H1 (cell line): ENCODE data around the gene WDR6. TPM values are rescaled to one million over a fixed set of nuclear protein-coding genes. Genes with fewer than 3 reads are reported as not detected.

Source experiments
- CTCF ChIA-PET: fragments of 300-600 bp; sonication (Branson Sonifier 250); formaldehyde crosslinking; loops from one replicate; lab custom pipeline; 2021; ENCODE audit not compliant: partially characterized antibody; lab: Charles Lee
- POLR2A ChIA-PET: fragments of 300-600 bp; sonication (Branson Sonifier 250); formaldehyde crosslinking; loops from one replicate; lab custom pipeline; 2021; ENCODE audit warnings: inconsistent platforms; ENCODE audit not compliant: partially characterized antibody; lab: Charles Lee
- DNase-seq, 2 experiments: peaks; one replicate each; pipeline versions ENCODE4 v3.0.0 to v3.0.0-alpha.2; 2010 to 2022; ENCODE audit warnings: low spot score in 2 of 2, low read depth in 1 of 2, mixed read lengths in 1 of 2
- FAIRE-seq: peaks from 2 replicates; lab custom pipeline; 2011; peaks lifted over from hg19 to GRCh38; lab: Jason Lieb, UNC
- H2AFZ ChIP-seq: 2 replicates; pipeline ENCODE4 v1.8.1; 2012; ENCODE audit warnings: low read length, inconsistent platforms
- H2AK5ac ChIP-seq: 2 replicates; pipeline ENCODE4 v1.6.1; 2013; ENCODE audit warnings: low read depth, low read length
- H2BK120ac ChIP-seq: replicated peaks from 2 replicates; pipeline ENCODE3; 2013; ENCODE audit warnings: low read depth, low read length, inconsistent platforms
- H2BK12ac ChIP-seq: 2 replicates; pipeline ENCODE4 v1.6.1; 2013; ENCODE audit warnings: low read depth, low read length
- H2BK15ac ChIP-seq: 2 replicates; pipeline ENCODE4 v1.6.1; 2013; ENCODE audit warnings: low read length
- H2BK20ac ChIP-seq: 2 replicates; pipeline ENCODE4 v1.6.1; 2013; ENCODE audit warnings: low read length
- H2BK5ac ChIP-seq: 2 replicates; pipeline ENCODE4 v1.6.1; 2013; ENCODE audit warnings: low read depth, low read length
- H3K14ac ChIP-seq: 2 replicates; pipeline ENCODE4 v1.6.1; 2013; ENCODE audit warnings: inconsistent platforms; ENCODE audit not compliant: insufficient read length
- H3K18ac ChIP-seq: 2 replicates; pipeline ENCODE4 v1.6.1; 2013; ENCODE audit warnings: low read length; ENCODE audit errors: extremely low read depth
- H3K23ac ChIP-seq: 2 replicates; pipeline ENCODE4 v1.6.1; 2013; ENCODE audit warnings: inconsistent platforms; ENCODE audit not compliant: insufficient read length
- H3K23me2 ChIP-seq: 2 replicates; pipeline ENCODE4 v1.6.1; 2013; ENCODE audit warnings: low read depth, low read length
- H3K27ac ChIP-seq: 2 replicates; pipeline ENCODE4 v1.6.1; 2011; ENCODE audit warnings: low read depth, low read length, inconsistent platforms
- H3K27me3 ChIP-seq, 4 experiments: replicated peaks in 1 of 4; 1 replicate in 1 of 4; 2 replicates in 3 of 4; pipeline versions ENCODE4 v1.6.1 to v1.8.1; 2011 to 2013; ENCODE audit warnings: low read length in 3 of 4, mild to moderate bottlenecking in 3 of 4, inconsistent platforms in 2 of 4, mixed read lengths in 2 of 4, moderate library complexity in 1 of 4; ENCODE audit not compliant: control insufficient read depth in 3 of 4, insufficient read depth in 3 of 4; ENCODE audit errors: extremely low read depth in 1 of 4
- H3K36me3 ChIP-seq, 4 experiments: 2 replicates each; pipeline versions ENCODE4 v1.6.1 to v1.8.1; 2011 to 2013; ENCODE audit warnings: mild to moderate bottlenecking in 4 of 4, low read length in 3 of 4, moderate library complexity in 2 of 4, control low read depth in 1 of 4, inconsistent platforms in 1 of 4; ENCODE audit not compliant: insufficient read depth in 4 of 4, control insufficient read depth in 2 of 4
- H3K4ac ChIP-seq: replicated peaks from 2 replicates; pipeline ENCODE3; 2013; ENCODE audit warnings: low read length, low read depth, mixed read lengths, inconsistent platforms; ENCODE audit not compliant: insufficient read length
- H3K4me1 ChIP-seq, 4 experiments: replicated peaks in 1 of 4; 1 replicate in 1 of 4; 2 replicates in 3 of 4; pipeline versions ENCODE4 v1.6.1 to v1.8.1; 2011 to 2013; ENCODE audit warnings: low read length in 3 of 4, inconsistent platforms in 2 of 4, mixed read lengths in 1 of 4; ENCODE audit not compliant: insufficient read depth in 4 of 4, control insufficient read depth in 3 of 4
- H3K4me2 ChIP-seq, 2 experiments: 2 replicates each; pipeline versions ENCODE4 v1.6.1 to v1.8.1; 2011 to 2013; ENCODE audit warnings: low read depth in 2 of 2, low read length in 2 of 2, control low read depth in 1 of 2, inconsistent platforms in 1 of 2, mild to moderate bottlenecking in 1 of 2; ENCODE audit not compliant: insufficient read depth in 1 of 2
- H3K4me3 ChIP-seq, 4 experiments: fragments of 200-600, 300-600 bp in 1 of 4; sonication (generic), shearing (Covaris generic), sonication (Bioruptor Twin) in 1 of 4; 2 replicates each; pipeline versions ENCODE4 v1.5.1 to v1.8.1; 2011 to 2016; ENCODE audit warnings: low read length in 4 of 4, low read depth in 3 of 4, control low read depth in 2 of 4, inconsistent platforms in 2 of 4, mild to moderate bottlenecking in 2 of 4, mixed read lengths in 1 of 4, moderate library complexity in 1 of 4; ENCODE audit not compliant: insufficient read depth in 2 of 4; ENCODE audit errors: extremely low read depth in 1 of 4
- H3K56ac ChIP-seq: replicated peaks from 2 replicates; pipeline ENCODE3; 2013; ENCODE audit warnings: low read depth, mild to moderate bottlenecking, mixed read lengths, low read length, inconsistent platforms; ENCODE audit not compliant: insufficient read length
- H3K79me1 ChIP-seq: 2 replicates; pipeline ENCODE4 v1.6.1; 2013; ENCODE audit warnings: low read depth, low read length, control low read depth
- H3K79me2 ChIP-seq, 2 experiments: 2 replicates each; pipeline versions ENCODE4 v1.6.1 to v1.8.1; 2012 to 2013; ENCODE audit warnings: low read length in 2 of 2, mild to moderate bottlenecking in 2 of 2, inconsistent platforms in 1 of 2; ENCODE audit not compliant: insufficient read depth in 2 of 2, control insufficient read depth in 1 of 2
- H3K9ac ChIP-seq, 4 experiments: replicated peaks in 1 of 4; 1 replicate in 1 of 4; 2 replicates in 3 of 4; pipeline versions ENCODE4 v1.6.1 to v1.8.1; 2011 to 2013; ENCODE audit warnings: low read depth in 3 of 4, low read length in 3 of 4, control low read depth in 2 of 4, mild to moderate bottlenecking in 2 of 4, moderate library complexity in 2 of 4, inconsistent platforms in 1 of 4; ENCODE audit errors: extremely low read depth in 1 of 4
- H3K9me3 ChIP-seq, 2 experiments: 2 replicates each; pipeline versions ENCODE4 v1.6.1 to v1.8.1; 2012 to 2013; ENCODE audit warnings: mild to moderate bottlenecking in 2 of 2, moderate library complexity in 2 of 2, control low read depth in 1 of 2, inconsistent platforms in 1 of 2, low read depth in 1 of 2, low read length in 1 of 2, mixed read lengths in 1 of 2; ENCODE audit not compliant: insufficient read depth in 2 of 2
- H4K20me1 ChIP-seq, 2 experiments: replicated peaks in 1 of 2; 2 replicates each; pipeline versions ENCODE3 to v1.8.1; 2011 to 2013; ENCODE audit warnings: inconsistent platforms in 2 of 2, low read length in 2 of 2, mild to moderate bottlenecking in 1 of 2; ENCODE audit not compliant: insufficient read depth in 2 of 2, control insufficient read depth in 1 of 2
- H4K5ac ChIP-seq: 2 replicates; pipeline ENCODE4 v1.6.1; 2013; ENCODE audit warnings: low read length, low read depth, mixed read lengths, inconsistent platforms; ENCODE audit not compliant: insufficient read length
- H4K8ac ChIP-seq: 2 replicates; pipeline ENCODE4 v1.8.0; 2013; ENCODE audit warnings: mild to moderate bottlenecking, moderate library complexity, low read length, inconsistent platforms; ENCODE audit not compliant: insufficient read depth; ENCODE audit errors: extremely low read depth
- H4K91ac ChIP-seq: replicated peaks from 2 replicates; pipeline ENCODE3; 2013; ENCODE audit warnings: low read length, mixed read lengths, inconsistent platforms; ENCODE audit not compliant: insufficient read length
- BACH1 ChIP-seq: IDR thresholded peaks from 2 replicates; pipeline ENCODE4 v1.6.1; 2012; ENCODE audit warnings: low read length, improper control_type of control experiment
- CEBPB ChIP-seq: IDR thresholded peaks from 2 replicates; pipeline ENCODE4 v1.6.1; 2012; ENCODE audit warnings: low read depth, low read length
- CREB1 ChIP-seq: IDR thresholded peaks from 2 replicates; pipeline ENCODE4 v1.6.1; 2012; ENCODE audit warnings: inconsistent platforms
- HDAC6 ChIP-seq: IDR thresholded peaks from one replicate; pipeline ENCODE4 v1.7.1; 2012; ENCODE audit warnings: low read depth, mild to moderate bottlenecking, inconsistent platforms, low read length, moderate library complexity
- JUN ChIP-seq: IDR thresholded peaks from 2 replicates; pipeline ENCODE4 v1.6.1; 2011; ENCODE audit warnings: low read depth, mild to moderate bottlenecking, improper control_type of control experiment, low read length
- JUND ChIP-seq: IDR thresholded peaks from 2 replicates; pipeline ENCODE4 v1.6.1; 2011; ENCODE audit warnings: mild to moderate bottlenecking, improper control_type of control experiment, low read length
- MAX ChIP-seq: IDR thresholded peaks from 2 replicates; pipeline ENCODE4 v1.6.1; 2012; ENCODE audit warnings: inconsistent platforms
- PHF8 ChIP-seq: fragments of 200-600 bp; sonication (generic); conservative IDR thresholded peaks from 2 replicates; pipeline ENCODE4 v1.7.1; 2012; ENCODE audit warnings: low read depth, mild to moderate bottlenecking, inconsistent platforms, low read length, moderate library complexity
- POLR2A ChIP-seq, 2 experiments: IDR thresholded peaks; 1 replicate in 1 of 2; 2 replicates in 1 of 2; pipeline ENCODE4 v1.6.1; 2011; ENCODE audit warnings: low read depth in 2 of 2, low read length in 2 of 2, mild to moderate bottlenecking in 2 of 2; ENCODE audit errors: control extremely low read depth in 1 of 2
- RAD21 ChIP-seq, 2 experiments: IDR thresholded peaks in 1 of 2; conservative IDR thresholded peaks in 1 of 2; 2 replicates each; pipeline ENCODE4 v1.6.1; 2011; ENCODE audit warnings: low read depth in 2 of 2, low read length in 2 of 2, improper control_type of control experiment in 1 of 2, inconsistent platforms in 1 of 2, mild to moderate bottlenecking in 1 of 2, moderate library complexity in 1 of 2
- SP1 ChIP-seq: IDR thresholded peaks from 2 replicates; pipeline ENCODE4 v1.6.1; 2011; ENCODE audit warnings: low read depth, low read length
- SRF ChIP-seq: IDR thresholded peaks from 2 replicates; pipeline ENCODE4 v1.6.1; 2011; ENCODE audit warnings: mild to moderate bottlenecking, low read depth, low read length, moderate library complexity
- WGBS, 2 experiments: shearing (Covaris generic) in 1 of 2; methylation state at CpG; one replicate each; pipeline versions ENCODE4 v1.1.6 to v1.1.7; 2013 to 2015; ENCODE audit warnings: low lambda C conversion rate in 2 of 2, mixed read lengths in 2 of 2, inconsistent platforms in 1 of 2, low coverage in 1 of 2, missing lambda C conversion rate in 1 of 2; ENCODE audit not compliant: insufficient replicate concordance in 2 of 2, insufficient coverage in 1 of 2, insufficient read length in 1 of 2; ENCODE audit errors: extremely low coverage in 1 of 2, missing lambda C conversion rate in 1 of 2; 5-methylcytosine and 5-hydroxymethylcytosine counted together
- polyA plus RNA-seq, 7 experiments: library from polyadenylated mRNA; depleted of rRNA in 3 of 7; stranded (reverse) in 5 of 7; unstranded in 2 of 7; fragments of >200 nt in 5 of 7; fragments of 200-250 nt in 2 of 7; gene quantifications; 1 replicate in 5 of 7; 2 replicates in 1 of 7; 4 replicates in 1 of 7; pipeline versions ENCODE4 v1.2.1 to v1.2.3, GENCODE V29; 2011 to 2013; ENCODE audit warnings: missing spikeins in 2 of 7, mixed read lengths in 2 of 7
- total RNA-seq: library from RNA; stranded (reverse); fragmentation: NEBNext Ultra II Directional; extraction: Animal tissue kit (Norgen Biotek cat#: 25700); gene quantifications from 2 replicates; pipeline ENCODE4 v1.2.1, GENCODE V29; 2021

Gene WDR6
- total and polyA plus RNA-seq, 2 of the 8 experiments (the other 6 are each of a cell fraction or from before 2014, with no cell fraction given), result 180 to 257 TPM

- POLR2A ChIA-PET, result interaction anchor here (0.8 to 38.8 kb wide), 8 partner anchors 1 to 350 kb away, joined by 3 to 1518 read pairs (median 72); partner anchors contain the start of genes DALRD3, IMPDH2, NDUFAF3 and P4HTM
- no peak overlapping the region for H4K91ac ChIP-seq
- H3K14ac ChIP-seq, result no peak overlapping the region
- H4K5ac ChIP-seq, result no peak overlapping the region
- no peak overlapping the region for H4K8ac ChIP-seq
- DNase-seq (peak; percentile 49 to 86), FAIRE-seq (no peak)
- H2BK5ac ChIP-seq, result no peak overlapping the region; the same call in 1 of the 2 replicates
- no peaks in the 10 kb centered on the region for H3K9me3 ChIP-seq
- no peak overlapping the region for H3K18ac ChIP-seq
- H4K20me1 ChIP-seq, result peaks cover 36 to 45% of the 10 kb centered on the region in 2 experiments
- peaks cover 4 to 46% of the 10 kb centered on the region in 2 experiments for H3K79me2 ChIP-seq
- H3K27ac ChIP-seq, result no peak overlapping the region
- peaks cover 15 to 55% (median 32%) of the 10 kb centered on the region in 4 experiments for H3K36me3 ChIP-seq
- H3K79me1 ChIP-seq, result peaks cover 12% of the 10 kb centered on the region
- no peak overlapping the region for H2AK5ac ChIP-seq
- H3K56ac ChIP-seq, result no peak overlapping the region
- H3K4me1 ChIP-seq, result peaks cover 0 to 8% (median 4%) of the 10 kb centered on the region in 4 experiments; a peak in 5 of 7 replicates
- CTCF ChIA-PET, result interaction anchor here (0.5 to 24.3 kb wide), 17 partner anchors 9 to 326 kb away, joined by 3 to 467 read pairs (median 4); partner anchors contain the start of genes NDUFAF3, P4HTM and WDR6
- H2BK120ac ChIP-seq, result no peak overlapping the region
- no peak overlapping the region for H2BK20ac ChIP-seq
- no peak overlapping the region for H3K4me2 ChIP-seq
- peak overlapping the region; percentile 60; the same call in 1 of the 2 replicates for H2BK12ac ChIP-seq
- no peak overlapping the region for H3K4ac ChIP-seq
- H3K9ac ChIP-seq, result no peak overlapping the region
- no peak overlapping the region for H2AFZ ChIP-seq
- H3K27me3 ChIP-seq, result no peaks in the 10 kb centered on the region
- 84% methylated on average over 24 of the region's 24 CpGs; no CpG with 5 or more reads in 1 of the 2 experiments for WGBS, 2 experiments
- no peak overlapping the region for H3K4me3 ChIP-seq
- no peak overlapping the region for H2BK15ac ChIP-seq
- H3K23me2 ChIP-seq, result peaks cover 12% of the 10 kb centered on the region
- no peak overlapping the region for H3K23ac ChIP-seq
- TF ChIP-seq CREB1 (peak; percentile 65), JUN (no peak), SRF (no peak), BACH1 (no peak), SP1 (no peak), CEBPB (no peak), MAX (peak; percentile 58; the same call in 1 of the 2 replicates), RAD21 (IDR thresholded peaks at IDR 0.05 in 1 of 2, conservative IDR thresholded peaks at IDR 0.05 in 1 of 2; ENCODE audit: low read depth in 2 of 2, low read length in 2 of 2) (peak; percentile 52 to 66; a peak in 3 of 4 replicates), POLR2A (IDR thresholded peaks at IDR 0.05; ENCODE audit: control extremely low read depth in 1 of 2, low read depth in 2 of 2, low read length in 2 of 2) (no peak; a peak in 2 of 3 replicates), JUND (no peak), PHF8 (no peak), HDAC6 (no peak)
These were observed 6.8 kb downstream of the WDR6 start for GRCh38 chr3:49013738-49014660.
